Chondrocyte (in vitro differentiated cells): Measurements from ENCODE around the gene TMEM117. TPM values are rescaled to one million over a fixed set of nuclear protein-coding genes. Genes with fewer than 3 reads are reported as not detected.

ENCODE experiments used
- DNase-seq: peaks from one replicate; pipeline ENCODE4 v3.0.0; 2021; ENCODE audit warnings: mixed read lengths, low spot score
- H3K27ac Mint-ChIP-seq: one replicate; pipeline ENCODE4 v1.8.0; 2021; ENCODE audit warnings: mild to moderate bottlenecking, moderate library complexity, mixed read lengths; ENCODE audit not compliant: unreplicated experiment
- H3K27me3 Mint-ChIP-seq: 2 replicates; pipeline ENCODE4 v1.8.0; 2021; ENCODE audit warnings: low read depth, mixed read lengths
- H3K36me3 Mint-ChIP-seq: 2 replicates; pipeline ENCODE4 v1.8.0; 2021; ENCODE audit warnings: low read depth, mixed read lengths
- H3K4me1 Mint-ChIP-seq: 2 replicates; pipeline ENCODE4 v1.8.0; 2021; ENCODE audit warnings: low read depth, mild to moderate bottlenecking, mixed read lengths
- H3K4me3 Mint-ChIP-seq: one replicate; pipeline ENCODE4 v1.8.0; 2021; ENCODE audit warnings: mild to moderate bottlenecking, moderate library complexity, mixed read lengths; ENCODE audit not compliant: unreplicated experiment
- H3K9me3 Mint-ChIP-seq: 2 replicates; pipeline ENCODE4 v1.8.0; 2021; ENCODE audit warnings: low read depth, mixed read lengths
- CTCF ChIP-seq: fragments of 200-600 bp; sonication (generic); IDR thresholded peaks from 2 replicates; pipeline ENCODE4 v1.5.0; 2021; ENCODE audit warnings: antibody characterized with exemption, mild to moderate bottlenecking, moderate library complexity
- total RNA-seq: library from RNA; stranded (reverse); gene quantifications from 3 replicates; pipeline ENCODE4 v1.2.1, GENCODE V29; 2021

The TMEM117 gene
- total RNA-seq, 1 donor from 2014 or later = 15.5 TPM

- Mint-ChIP-seq H3K4me1 (no peaks in the 10 kb centered on the region), H3K36me3 (no peaks in the 10 kb centered on the region), H3K9me3 (peaks cover 3% of the 10 kb centered on the region), H3K27me3 (no peaks in the 10 kb centered on the region), H3K27ac (no peak overlapping the region), H3K4me3 (no peak overlapping the region)
- no peak for DNase-seq
- no peak for TF ChIP-seq CTCF
Observed at GRCh38 chr12:44397631-44398030, 561.8 kb downstream of the TMEM117 start.

- no peak for DNase-seq
- no peak for TF ChIP-seq CTCF
- Mint-ChIP-seq H3K4me3 (no peak overlapping the region), H3K27me3 (peaks cover 2% of the 10 kb centered on the region), H3K36me3 (no peaks in the 10 kb centered on the region), H3K4me1 (no peaks in the 10 kb centered on the region), H3K9me3 (peaks cover 3% of the 10 kb centered on the region), H3K27ac (no peak overlapping the region)
Observed at GRCh38 chr12:44403185-44403584, 567.3 kb downstream of the TMEM117 start.

- H3K27ac Mint-ChIP-seq = no peak overlapping the region
- H3K4me3 Mint-ChIP-seq = no peak overlapping the region
- H3K36me3 Mint-ChIP-seq = no peaks in the 10 kb centered on the region
- no peak for TF ChIP-seq CTCF
- no peak for DNase-seq
- H3K4me1 Mint-ChIP-seq = no peaks in the 10 kb centered on the region
- peaks cover 7% of the 10 kb centered on the region for H3K9me3 Mint-ChIP-seq
- H3K27me3 Mint-ChIP-seq = peaks cover 2% of the 10 kb centered on the region
Observed at GRCh38 chr12:44405297-44405696, 569.4 kb downstream of the TMEM117 start.

GRCh38 chr12:44422559-44422958, 586.7 kb downstream of the TMEM117 start:
- Mint-ChIP-seq H3K4me1 (no peaks in the 10 kb centered on the region), H3K36me3 (no peaks in the 10 kb centered on the region), H3K9me3 (peaks cover 10% of the 10 kb centered on the region), H3K4me3 (no peak overlapping the region), H3K27me3 (peaks cover 5% of the 10 kb centered on the region), H3K27ac (no peak overlapping the region)
- no peak for TF ChIP-seq CTCF
- no peak for DNase-seq

- no peak for TF ChIP-seq CTCF
- Mint-ChIP-seq H3K27me3 (peaks cover 3% of the 10 kb centered on the region), H3K4me3 (no peak overlapping the region), H3K36me3 (no peaks in the 10 kb centered on the region), H3K27ac (no peak overlapping the region), H3K4me1 (no peaks in the 10 kb centered on the region), H3K9me3 (peaks cover 3% of the 10 kb centered on the region)
- DNase-seq = no peak
Observed at GRCh38 chr12:44428825-44429224, 592.9 kb downstream of the TMEM117 start.
